Cardiac fibroblast (primary cell): ENCODE results near the gene PGLYRP1.

ENCODE experiments used
- DNase-seq, 2 donors: peaks; one replicate each; pipeline versions ENCODE4 v3.0.0 to v3.0.0-alpha.2; 2010; ENCODE audit warnings: low read depth in 2 of 2
- H3K4me3 ChIP-seq, 2 donors: replicated peaks in 1 of 2; 1 replicate in 1 of 2; 2 replicates in 1 of 2; pipeline ENCODE4 v1.5.1; 2011; ENCODE audit warnings: low read depth in 2 of 2, low read length in 2 of 2, mild to moderate bottlenecking in 2 of 2, moderate library complexity in 1 of 2
- TF ChIP-seq, protein P1 (sequence below): IDR thresholded peaks from one replicate; pipeline ENCODE4 v1.5.1; 2011; ENCODE audit warnings: low read depth, mild to moderate bottlenecking, low read length, inconsistent platforms

PGLYRP1 gene

DNA sequence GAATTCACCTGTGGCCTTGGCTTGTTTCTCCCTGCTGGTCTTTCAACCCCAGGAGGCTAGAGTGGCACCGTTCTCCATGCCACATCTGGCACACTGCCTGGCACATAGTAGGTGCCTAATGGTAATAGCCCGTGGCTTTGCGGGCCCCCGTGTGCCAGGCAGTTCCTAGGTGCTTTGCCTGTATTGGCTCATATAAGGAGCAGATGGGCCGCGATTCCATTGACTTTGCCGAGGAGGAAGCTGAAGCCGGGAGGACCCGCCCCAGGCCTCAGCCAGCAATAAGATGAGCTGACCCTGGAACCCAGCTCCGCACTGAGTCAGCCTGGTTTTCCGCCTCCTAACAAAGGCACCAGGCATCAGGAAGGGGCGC is 807 bp downstream of the PGLYRP1 start:
- no peak for DNase-seq
- no peak overlapping the region for H3K4me3 ChIP-seq
- TF ChIP-seq, protein P1, sequence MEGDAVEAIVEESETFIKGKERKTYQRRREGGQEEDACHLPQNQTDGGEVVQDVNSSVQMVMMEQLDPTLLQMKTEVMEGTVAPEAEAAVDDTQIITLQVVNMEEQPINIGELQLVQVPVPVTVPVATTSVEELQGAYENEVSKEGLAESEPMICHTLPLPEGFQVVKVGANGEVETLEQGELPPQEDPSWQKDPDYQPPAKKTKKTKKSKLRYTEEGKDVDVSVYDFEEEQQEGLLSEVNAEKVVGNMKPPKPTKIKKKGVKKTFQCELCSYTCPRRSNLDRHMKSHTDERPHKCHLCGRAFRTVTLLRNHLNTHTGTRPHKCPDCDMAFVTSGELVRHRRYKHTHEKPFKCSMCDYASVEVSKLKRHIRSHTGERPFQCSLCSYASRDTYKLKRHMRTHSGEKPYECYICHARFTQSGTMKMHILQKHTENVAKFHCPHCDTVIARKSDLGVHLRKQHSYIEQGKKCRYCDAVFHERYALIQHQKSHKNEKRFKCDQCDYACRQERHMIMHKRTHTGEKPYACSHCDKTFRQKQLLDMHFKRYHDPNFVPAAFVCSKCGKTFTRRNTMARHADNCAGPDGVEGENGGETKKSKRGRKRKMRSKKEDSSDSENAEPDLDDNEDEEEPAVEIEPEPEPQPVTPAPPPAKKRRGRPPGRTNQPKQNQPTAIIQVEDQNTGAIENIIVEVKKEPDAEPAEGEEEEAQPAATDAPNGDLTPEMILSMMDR = no peak

DNA sequence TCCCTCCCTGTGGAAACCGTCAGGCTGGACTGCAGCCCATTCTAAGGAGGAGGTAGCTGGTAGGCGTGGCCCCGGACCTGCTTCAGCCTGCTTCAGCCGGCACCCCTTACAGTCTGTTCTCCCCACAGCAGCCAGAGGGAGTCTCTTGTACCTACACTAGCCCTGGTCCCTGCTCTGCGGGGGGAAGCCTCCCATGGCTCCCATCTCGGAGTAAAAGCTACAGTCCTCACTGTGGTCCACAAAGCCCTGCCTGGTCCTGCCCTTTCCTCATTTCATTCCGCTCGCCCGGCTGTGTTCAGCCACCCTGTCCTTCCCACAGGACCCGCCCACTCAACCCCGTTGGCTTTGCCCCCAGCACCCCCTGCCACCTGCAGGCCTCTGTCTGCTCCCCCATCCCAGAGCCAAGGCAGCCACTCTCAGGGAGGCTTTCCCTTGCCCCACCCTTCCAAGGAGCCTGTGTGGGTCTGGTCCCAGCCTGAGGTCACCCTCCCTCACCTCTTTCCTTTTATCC is 1.3 kb downstream of the PGLYRP1 start:
- no peak overlapping the region for H3K4me3 ChIP-seq
- TF ChIP-seq, protein P1 = peak; percentile 1
- no peak for DNase-seq

- TF ChIP-seq, protein P1 = no peak
- no peak overlapping the region for H3K4me3 ChIP-seq
- no peak for DNase-seq
These were observed 2.1 kb downstream of the PGLYRP1 start for GRCh38 chr19:46020819-46021125.

DNA sequence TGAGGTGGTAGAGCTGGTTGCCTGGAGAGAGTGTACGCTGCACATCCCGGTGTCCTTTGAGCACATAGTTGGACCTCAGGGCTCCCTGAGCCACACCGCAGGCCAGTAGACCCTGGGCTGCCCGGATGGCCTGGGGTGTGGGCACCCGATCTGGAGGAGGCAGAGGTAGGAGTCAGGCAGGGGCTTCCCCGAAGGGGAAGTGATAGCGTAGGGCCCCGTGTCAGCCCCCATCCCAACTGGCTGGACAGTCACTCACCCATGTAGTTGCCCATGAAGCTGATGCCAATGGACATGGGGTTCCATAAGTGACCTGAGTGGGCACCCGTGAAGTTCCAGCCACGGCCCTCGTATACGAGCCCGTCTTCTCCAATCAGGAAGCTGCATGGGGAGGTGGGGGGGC is 3.6 kb downstream of the PGLYRP1 start:
- H3K4me3 ChIP-seq = no peak overlapping the region
- TF ChIP-seq, protein P1 = no peak
- no peak for DNase-seq

DNA sequence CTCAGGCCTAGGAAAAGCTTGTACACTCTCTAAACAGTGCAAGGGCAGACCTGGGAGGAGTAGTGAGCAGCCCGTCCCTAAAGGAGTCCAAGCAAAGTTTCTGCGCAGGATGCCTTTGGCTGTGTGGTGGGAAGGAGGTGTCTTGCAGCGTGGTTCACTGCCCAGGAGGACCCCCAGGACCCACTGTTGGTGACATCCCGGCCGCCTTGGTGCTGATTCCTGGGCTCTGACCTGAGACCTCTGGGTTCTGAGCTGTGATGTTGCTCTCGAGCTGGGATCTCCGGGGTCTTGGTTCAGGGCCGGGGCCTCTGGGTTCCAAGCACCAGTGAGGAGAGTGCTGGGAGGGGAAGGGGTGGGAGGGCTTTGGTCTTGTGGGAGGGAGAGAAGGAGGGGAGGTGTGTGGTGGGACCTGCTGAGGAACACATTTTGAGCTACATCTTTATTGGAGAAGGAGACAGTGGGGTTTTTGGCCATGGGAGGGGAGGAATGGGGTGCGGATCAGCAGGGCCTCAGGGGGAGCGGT is 4.1 kb downstream of the PGLYRP1 start:
- TF ChIP-seq, protein P1 = no peak

GRCh38 chr19:46017874-46018675 is 4.8 kb downstream of the PGLYRP1 start:
- TF ChIP-seq, protein P1 = no peak
- H3K4me3 ChIP-seq = no peak overlapping the region
- DNase-seq = no peak

More for the DNA sequence above, 4.1 kb downstream of the PGLYRP1 start:
- H3K4me3 ChIP-seq = no peak overlapping the region
- no peak for DNase-seq
